ENCODE data around the gene TMEM129. TPM values are rescaled to one million over a fixed set of nuclear protein-coding genes. Genes with fewer than 3 reads are reported as not detected.

TMEM129 gene
- total RNA-seq, 1 experiment from 2014 or later: 41.2 TPM

DNA sequence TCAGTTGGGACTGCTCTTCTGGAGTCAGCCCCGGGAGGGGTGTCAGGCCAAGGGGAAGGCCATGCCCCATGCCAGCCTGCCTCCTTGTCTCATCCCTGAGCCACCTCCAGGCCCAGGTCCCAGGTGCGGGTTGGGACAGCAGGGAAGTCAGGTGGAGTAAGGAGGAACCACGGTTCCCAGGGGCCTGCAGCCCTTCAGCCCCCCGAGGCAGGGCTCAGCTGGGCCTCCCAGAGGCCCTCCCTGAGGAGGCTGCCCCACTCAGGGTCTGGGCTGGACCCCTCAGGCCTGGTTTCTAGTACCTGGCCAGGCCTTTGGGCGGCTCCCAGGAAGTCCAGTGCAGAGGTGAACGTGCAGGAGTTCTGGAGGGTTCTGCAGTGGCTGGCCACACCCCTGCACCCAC lies 48.6 kb upstream of the TMEM129 start:
- Histone ChIP-seq H2AFZ (no peak overlapping the region), H3K4me2 (no peak overlapping the region), H3K9me3 (ENCODE audit: insufficient read depth, low read depth) (no peaks in the 10 kb centered on the region), H3K79me2 (ENCODE audit: low read depth) (no peaks in the 10 kb centered on the region), H3K4me1 (replicated peaks; ENCODE audit: insufficient read depth) (peaks cover 30% of the 10 kb centered on the region), H3K9me2 (ENCODE audit: insufficient read depth) (no peaks in the 10 kb centered on the region), H3K4me3 (no peak overlapping the region), H3F3A (ENCODE audit: insufficient read depth, low read depth) (peaks cover 5% of the 10 kb centered on the region; the same call in 1 of the 2 replicates), H3K27ac (no peak overlapping the region), H3K36me3 (ENCODE audit: low read depth) (no peaks in the 10 kb centered on the region), H3K27me3 (ENCODE audit: insufficient read depth, low read depth) (no peaks in the 10 kb centered on the region; the same call in 1 of the 2 replicates), H4K20me1 (ENCODE audit: insufficient read depth) (no peaks in the 10 kb centered on the region)
- ChIA-PET POLR2A (ENCODE audit: unreplicated experiment) (no interaction called here), CTCF (no interaction called here)
- no TSS peak for BruUV-seq (replicated peaks)
- DNase-seq: no peak
- intact Hi-C loops (cut with micrococcal nuclease; ENCODE audit: unreplicated experiment): no loop called here
- no peak for TF ChIP-seq EZH2 (IDR thresholded peaks at IDR 0.05; ENCODE audit: low read depth)
- TF ChIP-seq, protein P1, sequence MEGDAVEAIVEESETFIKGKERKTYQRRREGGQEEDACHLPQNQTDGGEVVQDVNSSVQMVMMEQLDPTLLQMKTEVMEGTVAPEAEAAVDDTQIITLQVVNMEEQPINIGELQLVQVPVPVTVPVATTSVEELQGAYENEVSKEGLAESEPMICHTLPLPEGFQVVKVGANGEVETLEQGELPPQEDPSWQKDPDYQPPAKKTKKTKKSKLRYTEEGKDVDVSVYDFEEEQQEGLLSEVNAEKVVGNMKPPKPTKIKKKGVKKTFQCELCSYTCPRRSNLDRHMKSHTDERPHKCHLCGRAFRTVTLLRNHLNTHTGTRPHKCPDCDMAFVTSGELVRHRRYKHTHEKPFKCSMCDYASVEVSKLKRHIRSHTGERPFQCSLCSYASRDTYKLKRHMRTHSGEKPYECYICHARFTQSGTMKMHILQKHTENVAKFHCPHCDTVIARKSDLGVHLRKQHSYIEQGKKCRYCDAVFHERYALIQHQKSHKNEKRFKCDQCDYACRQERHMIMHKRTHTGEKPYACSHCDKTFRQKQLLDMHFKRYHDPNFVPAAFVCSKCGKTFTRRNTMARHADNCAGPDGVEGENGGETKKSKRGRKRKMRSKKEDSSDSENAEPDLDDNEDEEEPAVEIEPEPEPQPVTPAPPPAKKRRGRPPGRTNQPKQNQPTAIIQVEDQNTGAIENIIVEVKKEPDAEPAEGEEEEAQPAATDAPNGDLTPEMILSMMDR (conservative IDR thresholded peaks at IDR 0.05): no peak

DNA sequence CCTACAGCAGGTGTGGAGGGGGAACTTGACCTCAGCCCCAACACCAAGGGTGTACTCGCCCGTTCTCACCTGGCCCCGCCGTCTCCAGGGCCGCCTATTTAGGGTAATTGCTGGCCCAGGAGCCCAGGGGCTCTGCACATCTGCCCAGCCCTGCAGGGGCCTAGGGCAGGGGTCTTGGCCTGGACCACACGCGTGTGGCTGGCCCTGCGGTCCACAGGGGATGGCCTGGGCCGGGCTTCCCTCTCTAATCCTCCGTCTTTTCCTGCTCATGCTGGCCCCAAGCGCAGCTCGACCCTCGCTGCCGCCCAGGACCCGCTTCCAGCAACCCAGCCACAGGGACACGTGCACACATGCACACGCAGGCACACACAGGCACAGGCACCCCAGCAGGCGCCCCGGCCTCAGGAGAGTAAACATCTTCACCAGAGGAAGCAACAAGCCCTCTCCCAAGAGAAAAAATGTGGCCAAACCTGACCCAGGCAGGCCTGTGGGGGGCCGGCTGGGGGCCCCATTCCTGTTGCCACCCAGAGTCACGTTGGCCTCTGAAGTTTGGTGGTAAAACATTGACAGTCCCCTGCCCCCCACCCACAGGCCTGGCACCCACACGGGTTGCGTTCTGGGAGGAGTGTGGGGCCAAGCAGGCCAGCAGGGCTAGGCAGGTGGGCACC lies 47.4 kb upstream of the TMEM129 start:
- intact Hi-C loops (cut with micrococcal nuclease; ENCODE audit: unreplicated experiment): loop anchor here (1.0 kb wide), 1 partner anchor 10 kb away; no protein-coding TSS in a partner anchor
- Histone ChIP-seq H3K27me3 (ENCODE audit: insufficient read depth, low read depth) (peaks cover 2% of the 10 kb centered on the region; the same call in 1 of the 2 replicates), H3K79me2 (ENCODE audit: low read depth) (no peaks in the 10 kb centered on the region), H3K27ac (no peak overlapping the region), H2AFZ (no peak overlapping the region), H4K20me1 (ENCODE audit: insufficient read depth) (no peaks in the 10 kb centered on the region), H3K4me1 (replicated peaks; ENCODE audit: insufficient read depth) (peaks cover 30% of the 10 kb centered on the region), H3K4me2 (peak overlapping the region; percentile 50), H3F3A (ENCODE audit: insufficient read depth, low read depth) (peaks cover 7% of the 10 kb centered on the region; the same call in 1 of the 2 replicates), H3K36me3 (ENCODE audit: low read depth) (no peaks in the 10 kb centered on the region), H3K4me3 (no peak overlapping the region), H3K9me3 (ENCODE audit: insufficient read depth, low read depth) (no peaks in the 10 kb centered on the region), H3K9me2 (ENCODE audit: insufficient read depth) (no peaks in the 10 kb centered on the region)
- POLR2A ChIA-PET (ENCODE audit: unreplicated experiment): interaction anchor here (0.5 to 0.7 kb wide), 2 partner anchors 123 to 351 kb away, joined by 3 to 11 read pairs; no protein-coding TSS in a partner anchor
- CTCF ChIA-PET: interaction anchor here (0.5 to 0.8 kb wide), 5 partner anchors 24 to 479 kb away, joined by 4 to 11 read pairs (median 7); no protein-coding TSS in a partner anchor
- DNase-seq: peak; percentile 55 to 62
- TF ChIP-seq EZH2 (IDR thresholded peaks at IDR 0.05; ENCODE audit: low read depth): no peak
- TF ChIP-seq, protein P1 (conservative IDR thresholded peaks at IDR 0.05): no peak
- BruUV-seq (replicated peaks): no TSS peak

DNA sequence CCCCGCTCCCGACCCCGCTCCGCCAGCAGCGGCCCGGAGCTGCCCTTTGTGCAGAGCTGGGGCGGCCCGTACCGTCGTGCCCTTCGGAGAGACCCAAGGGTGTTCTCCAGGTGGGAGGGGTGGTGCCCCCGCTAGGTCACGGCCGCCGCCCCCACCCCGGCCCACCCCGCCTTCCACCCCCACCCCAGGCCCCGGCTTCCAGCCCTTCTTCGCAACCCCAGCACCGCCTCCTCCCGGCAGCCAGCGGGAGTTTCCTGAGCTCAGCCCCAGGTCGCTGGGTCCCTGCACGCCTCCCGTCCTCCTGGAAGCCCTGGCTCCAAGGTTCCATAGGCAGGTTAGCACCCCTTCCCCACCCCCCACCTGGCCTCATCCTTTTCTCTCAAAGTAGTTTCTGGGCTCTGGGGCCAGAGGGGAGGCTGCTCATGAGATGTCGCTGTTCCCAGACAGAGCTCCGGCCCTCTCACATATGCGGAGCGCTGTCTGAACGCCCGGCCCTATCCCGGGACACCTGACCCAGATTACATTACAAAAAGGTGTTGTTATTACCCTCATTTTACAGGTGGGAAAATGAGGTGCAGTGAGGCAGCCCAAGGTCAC lies 46.7 kb upstream of the TMEM129 start:
- BruUV-seq (replicated peaks): no TSS peak
- no peak overlapping the region for H2AFZ ChIP-seq
- DNase-seq: peak in 1 of 2 experiments; percentile 46
- peaks cover 2% of the 10 kb centered on the region; the same call in 1 of the 2 replicates for H3K27me3 ChIP-seq (ENCODE audit: insufficient read depth, low read depth)
- H3K4me3 ChIP-seq: no peak overlapping the region
- H3K4me1 ChIP-seq (replicated peaks; ENCODE audit: insufficient read depth): peaks cover 30% of the 10 kb centered on the region
- ChIA-PET POLR2A (ENCODE audit: unreplicated experiment) (interaction anchor here (0.6 to 1.0 kb wide), 3 partner anchors 10 to 122 kb away, joined by 3 to 11 read pairs (median 5); no protein-coding TSS in a partner anchor), CTCF (interaction anchor here (0.5 to 0.8 kb wide), 6 partner anchors 23 to 479 kb away, joined by 4 to 18 read pairs (median 8); no protein-coding TSS in a partner anchor)
- H3K79me2 ChIP-seq (ENCODE audit: low read depth): no peaks in the 10 kb centered on the region
- intact Hi-C loops (cut with micrococcal nuclease; ENCODE audit: unreplicated experiment): loop anchor here (1.0 kb wide), 1 partner anchor 10 kb away; no protein-coding TSS in a partner anchor
- H3F3A ChIP-seq (ENCODE audit: insufficient read depth, low read depth): peaks cover 7% of the 10 kb centered on the region; the same call in 1 of the 2 replicates
- peak overlapping the region; percentile 50 for H3K4me2 ChIP-seq
- H3K9me3 ChIP-seq (ENCODE audit: insufficient read depth, low read depth): no peaks in the 10 kb centered on the region
- no peak overlapping the region for H3K27ac ChIP-seq
- H4K20me1 ChIP-seq (ENCODE audit: insufficient read depth): no peaks in the 10 kb centered on the region
- H3K9me2 ChIP-seq (ENCODE audit: insufficient read depth): no peaks in the 10 kb centered on the region
- H3K36me3 ChIP-seq (ENCODE audit: low read depth): no peaks in the 10 kb centered on the region
- TF ChIP-seq, protein P1 (conservative IDR thresholded peaks at IDR 0.05): peak; percentile 40; the same call in 1 of the 2 replicates
- no peak for TF ChIP-seq EZH2 (IDR thresholded peaks at IDR 0.05; ENCODE audit: low read depth)

All from PC-9 (cell line).